ENCODE results near the gene SMIM10L2A. TPM values are rescaled to one million over a fixed set of nuclear protein-coding genes. Genes with fewer than 3 reads are reported as not detected.
"Not testable (repeated sequence)": the region's sequence is repeated elsewhere in the genome, so short reads cannot be mapped to it uniquely, and the experiment has no call there.

SMIM10L2A gene
- total and polyA plus RNA-seq, 5 experiments from 2014 or later = 0.25 to 5.5 (median 0.46) TPM

GRCh38 chrX:135396566-135396965, 25.2 kb upstream of the SMIM10L2A start:
- no peaks in the 10 kb centered on the region for H3K36me3 Mint-ChIP-seq
- peak overlapping the region in 1 of 10 donors; percentile 2 for H3K27ac Mint-ChIP-seq
- no peak for ATAC-seq

GRCh38 chrX:135397652-135398051, 24.1 kb upstream of the SMIM10L2A start:
- H3K9me3 Mint-ChIP-seq = no peaks in the 10 kb centered on the region
- no peak for DNase-seq
- POLR2A ChIA-PET = no interaction called here
- no peaks in the 10 kb centered on the region for H3K27me3 Mint-ChIP-seq
- no peaks in the 10 kb centered on the region for H3K36me3 Mint-ChIP-seq
- no peak overlapping the region for H3K27ac Mint-ChIP-seq
- peaks cover 3 to 26% (median 9%) of the 10 kb centered on the region in 4 donors for H3K4me1 Mint-ChIP-seq
- ATAC-seq = no peak
- H3K4me3 Mint-ChIP-seq = no peak overlapping the region

More at GRCh38 chrX:135396566-135396965, 25.2 kb upstream of the SMIM10L2A start:
- no peak for DNase-seq
- Mint-ChIP-seq H3K4me1 (peaks cover 0 to 18% (median 4%) of the 10 kb centered on the region in 4 donors), H3K27me3 (no peaks in the 10 kb centered on the region), H3K4me3 (no peak overlapping the region), H3K9me3 (no peaks in the 10 kb centered on the region)
- POLR2A ChIA-PET = no interaction called here

GRCh38 chrX:135403374-135403773, 18.4 kb upstream of the SMIM10L2A start:
- no peaks in the 10 kb centered on the region for H3K27me3 Mint-ChIP-seq
- no peaks in the 10 kb centered on the region for H3K36me3 Mint-ChIP-seq
- peak overlapping the region in 9 of 10 donors; percentile 29 to 75 (median 50) for H3K4me3 Mint-ChIP-seq
- DNase-seq (peak in 1 of 10 donors; percentile 23), ATAC-seq (peak in 1 of 2 donors; percentile 58)
- no peaks in the 10 kb centered on the region for H3K9me3 Mint-ChIP-seq
- POLR2A ChIA-PET = interaction anchor here (0.7 kb wide), 1 partner anchor 17 kb away, joined by 3 read pairs; no protein-coding TSS in a partner anchor
- peak overlapping the region in 8 of 10 donors; percentile 35 to 89 (median 74) for H3K27ac Mint-ChIP-seq
- peaks cover 12 to 39% (median 23%) of the 10 kb centered on the region in 4 donors for H3K4me1 Mint-ChIP-seq

GRCh38 chrX:135406428-135406827, 15.3 kb upstream of the SMIM10L2A start:
- DNase-seq, POLR2A ChIA-PET, H3K9me3 Mint-ChIP-seq, H3K36me3 Mint-ChIP-seq, ATAC-seq, H3K27me3 Mint-ChIP-seq, H3K4me3 Mint-ChIP-seq, H3K27ac Mint-ChIP-seq: not testable (repeated sequence)
- H3K4me1 Mint-ChIP-seq = peaks cover 13 to 31% (median 25%) of the 10 kb centered on the region in 4 donors

- no peak for ATAC-seq
- H3K4me1 Mint-ChIP-seq = peaks cover 5 to 13% (median 8%) of the 10 kb centered on the region in 4 donors
- no peak overlapping the region for H3K4me3 Mint-ChIP-seq
- no peaks in the 10 kb centered on the region for H3K27me3 Mint-ChIP-seq
- no peak overlapping the region for H3K27ac Mint-ChIP-seq
- no peak for DNase-seq
- H3K9me3 Mint-ChIP-seq = peaks cover 0 to 11% (median 0%) of the 10 kb centered on the region in 9 donors
- POLR2A ChIA-PET = no interaction called here
- H3K36me3 Mint-ChIP-seq = no peaks in the 10 kb centered on the region
These were observed 12.9 kb upstream of the SMIM10L2A start for GRCh38 chrX:135408794-135409193.

GRCh38 chrX:135410861-135411627, 10.7 kb upstream of the SMIM10L2A start:
- H3K27ac Mint-ChIP-seq = no peak overlapping the region
- ATAC-seq (no peak), DNase-seq (no peak)
- no peaks in the 10 kb centered on the region for H3K36me3 Mint-ChIP-seq
- H3K4me1 Mint-ChIP-seq = peaks cover 3 to 7% (median 6%) of the 10 kb centered on the region in 4 donors
- POLR2A ChIA-PET = no interaction called here
- no peak overlapping the region for H3K4me3 Mint-ChIP-seq
- H3K27me3 Mint-ChIP-seq = no peaks in the 10 kb centered on the region
- H3K9me3 Mint-ChIP-seq = peaks cover 0 to 11% (median 0%) of the 10 kb centered on the region in 9 donors

GRCh38 chrX:135411893-135412292, 9.9 kb upstream of the SMIM10L2A start:
- H3K4me3 Mint-ChIP-seq = no peak overlapping the region
- no peaks in the 10 kb centered on the region for H3K27me3 Mint-ChIP-seq
- peaks cover 3 to 7% (median 6%) of the 10 kb centered on the region in 4 donors for H3K4me1 Mint-ChIP-seq
- no peaks in the 10 kb centered on the region for H3K36me3 Mint-ChIP-seq
- POLR2A ChIA-PET = no interaction called here
- ATAC-seq = no peak
- peak overlapping the region in 1 of 10 donors; percentile 43 for H3K27ac Mint-ChIP-seq
- peaks cover 0 to 11% (median 0%) of the 10 kb centered on the region in 9 donors for H3K9me3 Mint-ChIP-seq
- no peak for DNase-seq

- Mint-ChIP-seq H3K27me3 (no peaks in the 10 kb centered on the region), H3K4me1 (peaks cover 0 to 9% (median 5%) of the 10 kb centered on the region in 4 donors), H3K36me3 (no peaks in the 10 kb centered on the region), H3K27ac (no peak overlapping the region), H3K9me3 (peaks cover 0 to 11% (median 0%) of the 10 kb centered on the region in 9 donors), H3K4me3 (no peak overlapping the region)
- ATAC-seq = no peak
- POLR2A ChIA-PET = no interaction called here
- DNase-seq = no peak
These were observed 5.2 kb upstream of the SMIM10L2A start for GRCh38 chrX:135416546-135416945.

GRCh38 chrX:135420831-135421230, 913 bp upstream of the SMIM10L2A start:
- Mint-ChIP-seq H3K36me3 (no peaks in the 10 kb centered on the region), H3K4me3 (peak overlapping the region in 7 of 10 donors; percentile 63 to 80 (median 74)), H3K4me1 (peaks cover 2 to 15% (median 13%) of the 10 kb centered on the region in 4 donors), H3K27me3 (no peaks in the 10 kb centered on the region), H3K9me3 (no peaks in the 10 kb centered on the region), H3K27ac (no peak overlapping the region)
- POLR2A ChIA-PET = interaction anchor here (0.9 kb wide), 1 partner anchor 18 kb away, joined by 3 read pairs; no protein-coding TSS in a partner anchor
- ATAC-seq = no peak
- DNase-seq = no peak

GRCh38 chrX:135421537-135421931, 210 bp upstream of the SMIM10L2A start:
- peak overlapping the region; percentile 44 to 80 (median 74) for H3K4me3 Mint-ChIP-seq
- POLR2A ChIA-PET = interaction anchor here (1.0 to 1.1 kb wide), 2 partner anchors 14 to 19 kb away, joined by 3 read pairs; no protein-coding TSS in a partner anchor
- H3K9me3 Mint-ChIP-seq = no peaks in the 10 kb centered on the region

GRCh38 chrX:135422810-135423168, 1.0 kb downstream of the SMIM10L2A start:
- H3K27ac Mint-ChIP-seq = peak overlapping the region in 2 of 10 donors; percentile 49 to 75
- H3K4me1 Mint-ChIP-seq = peaks cover 2 to 15% (median 13%) of the 10 kb centered on the region in 4 donors

More at GRCh38 chrX:135421537-135421931, 210 bp upstream of the SMIM10L2A start:
- Mint-ChIP-seq H3K36me3 (no peaks in the 10 kb centered on the region), H3K4me1 (peaks cover 2 to 15% (median 13%) of the 10 kb centered on the region in 4 donors), H3K27me3 (no peaks in the 10 kb centered on the region), H3K27ac (peak overlapping the region in 5 of 10 donors; percentile 48 to 78 (median 74))
- DNase-seq (peak; percentile 76 to 91 (median 84)), ATAC-seq (peak; percentile 83 to 88)

GRCh38 chrX:135423173-135423864, 1.6 kb downstream of the SMIM10L2A start:
- peak overlapping the region in 2 of 10 donors; percentile 33 to 40 for H3K27ac Mint-ChIP-seq
- H3K9me3 Mint-ChIP-seq, DNase-seq, H3K27me3 Mint-ChIP-seq, POLR2A ChIA-PET, H3K36me3 Mint-ChIP-seq, ATAC-seq: not testable (repeated sequence)
- H3K4me3 Mint-ChIP-seq = peak overlapping the region in 8 of 10 donors; percentile 39 to 75 (median 62)
- H3K4me1 Mint-ChIP-seq = peaks cover 2 to 15% (median 13%) of the 10 kb centered on the region in 4 donors

More at GRCh38 chrX:135422810-135423168, 1.0 kb downstream of the SMIM10L2A start:
- POLR2A ChIA-PET = interaction anchor here (0.6 kb wide), 1 partner anchor 73 kb away, joined by 4 read pairs; no protein-coding TSS in a partner anchor
- not testable (repeated sequence) for H3K27me3 Mint-ChIP-seq, DNase-seq, H3K36me3 Mint-ChIP-seq, H3K9me3 Mint-ChIP-seq, ATAC-seq
- peak overlapping the region; percentile 52 to 82 (median 65) for H3K4me3 Mint-ChIP-seq

All from naive thymus-derived CD8-positive, alpha-beta T cell (primary cell).